ENCODE results near the gene CLIP1. TPM values are rescaled to one million over a fixed set of nuclear protein-coding genes. Genes with fewer than 3 reads are reported as not detected.
A peak's percentile ranks its signal among the peaks of the same experiment; 100 is the strongest.

Gene CLIP1
- total and polyA plus RNA-seq, 12 donors: 36.3 to 135 (median 97.9) TPM

- intact Hi-C loops (cut with DNase I): no loop called here
- H3K4me3 ChIP-seq: no peak overlapping the region
- 91 to 94% methylated on average over 5 of the region's 5 CpGs for WGBS, 2 donors
- H3K27me3 ChIP-seq: no peaks in the 10 kb centered on the region
- DNase-seq (no peak), ATAC-seq (peak in 1 of 8 donors; percentile 48)
- peaks cover 0 to 41% (median 25%) of the 10 kb centered on the region in 9 donors for H3K4me1 ChIP-seq
- peaks cover 0 to 13% (median 0%) of the 10 kb centered on the region in 9 donors for H3K36me3 ChIP-seq
- H3K27ac ChIP-seq: peak overlapping the region in 7 of 10 donors; percentile 9 to 61 (median 27)
- H3K9me3 ChIP-seq: no peaks in the 10 kb centered on the region
- TF ChIP-seq CTCF (IDR thresholded peaks at IDR 0.05): no peak
These were observed 8.7 kb downstream of the CLIP1 start for GRCh38 chr12:122413516-122414404.

GRCh38 chr12:122412851-122413433, 9.5 kb downstream of the CLIP1 start:
- ATAC-seq: no peak
- Histone ChIP-seq H3K36me3 (peaks cover 0 to 13% (median 0%) of the 10 kb centered on the region in 9 donors), H3K9me3 (no peaks in the 10 kb centered on the region), H3K27me3 (no peaks in the 10 kb centered on the region), H3K4me1 (peaks cover 0 to 34% (median 25%) of the 10 kb centered on the region in 9 donors), H3K27ac (peak overlapping the region in 7 of 10 donors; percentile 9 to 61 (median 27)), H3K4me3 (no peak overlapping the region)
- no peak for TF ChIP-seq CTCF (IDR thresholded peaks at IDR 0.05)
- WGBS, 2 donors: 48 to 62% methylated on average over 4 of the region's 4 CpGs
- no peak for DNase-seq
- intact Hi-C loops (cut with DNase I): no loop called here

- H3K27me3 ChIP-seq: no peaks in the 10 kb centered on the region
- intact Hi-C loops (cut with DNase I): no loop called here
- DNase-seq (no peak), ATAC-seq (no peak)
- H3K36me3 ChIP-seq: peaks cover 0 to 8% (median 0%) of the 10 kb centered on the region in 9 donors
- no peak overlapping the region for H3K27ac ChIP-seq
- peaks cover 0 to 42% (median 24%) of the 10 kb centered on the region in 9 donors for H3K4me1 ChIP-seq
- H3K4me3 ChIP-seq: no peak overlapping the region
- WGBS, 2 donors: 83 to 86% methylated on average over 3 of the region's 3 CpGs
- TF ChIP-seq CTCF (IDR thresholded peaks at IDR 0.05): no peak
- H3K9me3 ChIP-seq: no peaks in the 10 kb centered on the region
These were observed 10.9 kb downstream of the CLIP1 start for GRCh38 chr12:122411537-122411936.

- Histone ChIP-seq H3K9me3 (no peaks in the 10 kb centered on the region), H3K4me1 (peaks cover 0 to 28% (median 12%) of the 10 kb centered on the region in 9 donors), H3K36me3 (peaks cover 0 to 6% (median 0%) of the 10 kb centered on the region in 9 donors), H3K27me3 (no peaks in the 10 kb centered on the region), H3K27ac (peak overlapping the region in 4 of 10 donors; percentile 5 to 46 (median 12)), H3K4me3 (no peak overlapping the region)
- no peak for DNase-seq
- intact Hi-C loops (cut with DNase I): no loop called here
- TF ChIP-seq CTCF (IDR thresholded peaks at IDR 0.05): no peak
- ATAC-seq: no peak
- 93 to 95% methylated on average over 3 of the region's 3 CpGs for WGBS, 2 donors
These were observed 15.3 kb downstream of the CLIP1 start for GRCh38 chr12:122407208-122407607.

Data from heart right ventricle (tissue), 16 donors.